Thoracic aorta (tissue), 2 donors: ENCODE measurements around the gene MEIS1. TPM values are rescaled to one million over a fixed set of nuclear protein-coding genes. Genes with fewer than 3 reads are reported as not detected.

Experiments
- ATAC-seq: fragments of 150-250 bp; one replicate; pipeline ENCODE4 v1.8.0; 2017; ENCODE audit warnings: low read depth; ENCODE audit not compliant: insufficient number of reproducible peaks, low FRiP score
- DNase-seq: peaks from one replicate; pipeline ENCODE4 v3.0.0-alpha.2; 2020; ENCODE audit warnings: low spot score
- H3K27ac ChIP-seq, 2 donors: fragments of 200-600 bp; sonication (generic); 1 replicate in 1 of 2; 2 replicates in 1 of 2; pipeline ENCODE4 v1.5.1; 2016; ENCODE audit warnings: mild to moderate bottlenecking in 2 of 2, moderate library complexity in 2 of 2
- H3K27me3 ChIP-seq: fragments of 200-600 bp; sonication (generic); replicated peaks from 2 replicates; pipeline ENCODE4 v1.6.0; 2016; ENCODE audit warnings: mild to moderate bottlenecking; ENCODE audit not compliant: insufficient read depth
- H3K36me3 ChIP-seq: fragments of 200-600 bp; sonication (generic); one replicate; pipeline ENCODE4 v1.5.1; 2016
- H3K4me1 ChIP-seq, 2 donors: fragments of 200-600 bp; sonication (generic); 1 replicate in 1 of 2; 2 replicates in 1 of 2; pipeline versions ENCODE4 v1.5.1 to v1.6.0; 2016; ENCODE audit warnings: low read depth in 2 of 2, mild to moderate bottlenecking in 1 of 2; ENCODE audit not compliant: control insufficient read depth in 1 of 2
- H3K4me3 ChIP-seq: fragments of 200-600 bp; sonication (generic); 2 replicates; pipeline ENCODE4 v1.5.1; 2016; ENCODE audit warnings: mild to moderate bottlenecking
- H3K9me3 ChIP-seq: fragments of 200-600 bp; sonication (generic); 2 replicates; pipeline ENCODE4 v1.5.1; 2016
- total RNA-seq, 2 donors: library from RNA; depleted of rRNA; stranded (reverse); fragments of >200 nt; gene quantifications; one replicate each; pipeline versions ENCODE4 v1.1.0 to v1.2.3, GENCODE V29; 2016
- TF ChIP-seq, protein P1 (sequence below): fragments of 200-600 bp; sonication (generic); IDR thresholded peaks from one replicate; pipeline ENCODE4 v1.5.1; 2019; ENCODE audit warnings: antibody characterized with exemption

MEIS1 gene
- total RNA-seq, 2 donors from 2014 or later, result 29.4 to 58.4 TPM

DNA sequence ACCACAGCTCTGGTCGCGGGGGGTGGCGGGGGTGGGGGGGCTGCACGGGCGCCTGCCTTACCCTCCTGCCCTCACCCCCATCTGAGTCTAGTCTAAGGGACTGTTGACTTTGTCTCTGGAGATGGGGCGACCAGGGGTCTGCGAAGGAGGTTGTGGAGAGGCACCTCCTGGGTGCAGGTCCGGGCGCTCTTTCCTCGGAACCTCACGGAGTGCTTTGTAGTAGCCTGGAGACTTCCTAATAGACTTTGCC is 141.3 kb downstream of the MEIS1 start:
- TF ChIP-seq, protein P1, sequence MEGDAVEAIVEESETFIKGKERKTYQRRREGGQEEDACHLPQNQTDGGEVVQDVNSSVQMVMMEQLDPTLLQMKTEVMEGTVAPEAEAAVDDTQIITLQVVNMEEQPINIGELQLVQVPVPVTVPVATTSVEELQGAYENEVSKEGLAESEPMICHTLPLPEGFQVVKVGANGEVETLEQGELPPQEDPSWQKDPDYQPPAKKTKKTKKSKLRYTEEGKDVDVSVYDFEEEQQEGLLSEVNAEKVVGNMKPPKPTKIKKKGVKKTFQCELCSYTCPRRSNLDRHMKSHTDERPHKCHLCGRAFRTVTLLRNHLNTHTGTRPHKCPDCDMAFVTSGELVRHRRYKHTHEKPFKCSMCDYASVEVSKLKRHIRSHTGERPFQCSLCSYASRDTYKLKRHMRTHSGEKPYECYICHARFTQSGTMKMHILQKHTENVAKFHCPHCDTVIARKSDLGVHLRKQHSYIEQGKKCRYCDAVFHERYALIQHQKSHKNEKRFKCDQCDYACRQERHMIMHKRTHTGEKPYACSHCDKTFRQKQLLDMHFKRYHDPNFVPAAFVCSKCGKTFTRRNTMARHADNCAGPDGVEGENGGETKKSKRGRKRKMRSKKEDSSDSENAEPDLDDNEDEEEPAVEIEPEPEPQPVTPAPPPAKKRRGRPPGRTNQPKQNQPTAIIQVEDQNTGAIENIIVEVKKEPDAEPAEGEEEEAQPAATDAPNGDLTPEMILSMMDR, result no peak
- Histone ChIP-seq H3K36me3 (peaks cover 5% of the 10 kb centered on the region), H3K27me3 (peaks cover 8% of the 10 kb centered on the region), H3K9me3 (no peaks in the 10 kb centered on the region), H3K4me3 (peak overlapping the region; percentile 74), H3K4me1 (peaks cover 21 to 34% of the 10 kb centered on the region in 2 donors), H3K27ac (peak overlapping the region; percentile 76 to 91)
- no peak for ATAC-seq
- no peak for DNase-seq

DNA sequence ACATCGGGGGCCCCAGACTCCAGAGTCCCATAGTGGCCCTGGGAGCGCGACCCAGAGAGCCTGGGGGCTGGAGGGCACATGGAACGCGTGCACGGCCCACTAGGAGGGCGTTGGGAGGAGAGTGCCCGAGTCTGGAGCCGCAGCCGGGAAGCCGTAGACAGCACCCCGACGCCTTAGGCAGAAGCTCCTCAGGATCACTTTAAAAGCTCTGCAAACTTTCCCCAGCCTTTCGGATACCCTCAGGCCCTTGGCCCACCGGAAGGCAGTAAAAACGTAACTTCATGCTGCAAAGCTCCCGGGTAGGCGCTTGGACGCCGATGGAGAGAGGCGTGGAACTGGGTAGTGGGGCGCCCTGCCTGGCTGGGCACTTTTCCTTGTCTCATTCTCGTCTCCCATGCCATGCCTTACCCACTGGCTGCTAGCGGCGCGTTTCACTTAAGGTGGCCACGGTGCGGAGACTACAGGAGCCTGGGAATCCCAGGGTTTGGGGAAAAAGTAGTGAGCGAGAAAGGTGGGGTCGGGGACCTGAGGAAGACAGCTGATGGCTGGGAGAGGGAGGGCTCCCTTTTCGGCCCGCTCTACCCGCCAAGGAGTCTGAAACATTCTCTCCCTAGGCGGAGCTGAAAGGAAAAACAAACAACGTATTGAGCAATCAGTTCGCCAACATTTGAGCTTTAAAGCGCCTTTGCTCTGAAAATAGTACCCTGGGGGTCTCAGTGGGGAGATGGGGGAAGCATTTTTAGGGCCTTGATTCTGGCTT is 141.8 kb downstream of the MEIS1 start:
- Histone ChIP-seq H3K4me1 (peaks cover 21 to 36% of the 10 kb centered on the region in 2 donors), H3K9me3 (no peaks in the 10 kb centered on the region), H3K36me3 (peaks cover 3% of the 10 kb centered on the region), H3K27ac (peak overlapping the region; percentile 76 to 91), H3K4me3 (peak overlapping the region; percentile 74), H3K27me3 (peaks cover 8% of the 10 kb centered on the region)
- ATAC-seq, result no peak
- no peak for DNase-seq
- TF ChIP-seq, protein P1, result no peak

DNA sequence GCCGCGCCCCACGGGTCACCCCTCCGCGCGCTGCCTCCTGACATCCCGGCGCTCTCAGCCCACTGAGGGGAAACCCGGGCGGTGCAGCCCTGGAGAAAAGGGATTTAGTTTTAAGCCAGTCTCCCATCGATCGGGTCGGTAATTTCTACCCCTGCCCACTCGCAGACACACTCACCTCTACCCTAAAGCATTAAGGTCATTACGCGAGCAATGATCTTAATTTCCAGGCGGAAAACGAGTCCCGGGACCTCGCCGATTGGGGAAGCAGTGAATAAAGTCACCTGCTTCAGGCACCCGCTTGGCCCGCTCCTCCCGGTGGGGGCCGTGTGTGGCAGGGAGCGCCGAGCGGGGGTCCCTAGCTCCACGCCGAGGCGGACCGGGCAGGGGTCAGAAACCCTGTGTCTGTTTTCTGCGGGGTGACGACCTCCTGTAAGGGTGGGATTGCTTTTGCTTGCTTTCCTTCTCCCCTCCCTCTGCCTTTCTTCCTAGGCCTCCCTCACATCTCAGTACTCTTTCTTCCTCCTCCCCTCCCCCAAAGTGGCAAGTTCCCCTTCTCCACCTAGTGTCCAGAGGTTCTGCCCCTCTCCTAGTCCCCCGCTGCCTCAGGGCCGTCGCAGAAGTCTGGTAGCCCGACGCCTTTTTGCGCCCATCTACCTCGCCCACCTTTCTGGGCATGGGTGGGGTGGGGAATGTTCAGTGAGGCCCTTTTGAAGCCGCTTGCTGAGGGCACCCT is 142.6 kb downstream of the MEIS1 start:
- no peak for DNase-seq
- TF ChIP-seq, protein P1, result no peak
- peaks cover 21 to 41% of the 10 kb centered on the region in 2 donors for H3K4me1 ChIP-seq

DNA sequence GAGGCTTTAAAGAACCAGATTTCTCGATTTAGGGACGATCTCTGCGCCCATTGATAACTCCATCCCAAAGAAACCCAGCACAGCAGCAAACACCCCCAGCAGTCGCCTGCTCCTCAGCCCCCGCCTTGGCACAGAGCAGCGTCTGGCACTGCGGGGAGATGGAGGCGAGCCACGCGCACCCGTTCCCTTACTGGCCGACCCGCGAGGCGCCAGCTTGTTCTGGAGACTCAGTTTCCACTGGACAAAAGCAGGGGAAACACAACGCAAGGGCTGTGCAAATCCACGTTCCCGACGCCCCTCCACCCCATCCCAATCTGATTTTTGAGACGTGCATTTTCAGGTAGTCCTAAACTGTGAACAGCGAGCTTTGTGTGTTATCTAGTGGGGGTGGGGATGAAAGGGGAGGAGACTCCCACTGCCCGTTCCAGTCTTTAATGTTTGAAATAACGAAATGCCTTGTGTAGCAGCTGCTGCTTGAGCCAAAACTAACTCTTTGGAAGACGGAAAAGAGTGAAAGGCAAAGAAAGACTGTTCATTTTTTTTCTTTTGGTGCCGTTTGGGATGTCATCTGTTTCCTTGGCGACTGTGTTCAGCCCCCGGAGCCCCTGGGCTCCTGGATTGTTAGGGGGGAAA is 143.2 kb downstream of the MEIS1 start:
- no peak for DNase-seq
- Histone ChIP-seq H3K4me1 (peaks cover 21 to 41% of the 10 kb centered on the region in 2 donors), H3K4me3 (peak overlapping the region; percentile 74), H3K36me3 (no peaks in the 10 kb centered on the region), H3K9me3 (no peaks in the 10 kb centered on the region), H3K27me3 (peaks cover 8% of the 10 kb centered on the region), H3K27ac (peak overlapping the region; percentile 76 to 91)
- ATAC-seq, result no peak
- TF ChIP-seq, protein P1, result no peak

More for the DNA sequence above, 142.6 kb downstream of the MEIS1 start:
- Histone ChIP-seq H3K4me3 (peak overlapping the region; percentile 74), H3K36me3 (no peaks in the 10 kb centered on the region), H3K27me3 (peaks cover 8% of the 10 kb centered on the region), H3K9me3 (no peaks in the 10 kb centered on the region), H3K27ac (peak overlapping the region; percentile 76 to 91)
- ATAC-seq, result no peak

DNA sequence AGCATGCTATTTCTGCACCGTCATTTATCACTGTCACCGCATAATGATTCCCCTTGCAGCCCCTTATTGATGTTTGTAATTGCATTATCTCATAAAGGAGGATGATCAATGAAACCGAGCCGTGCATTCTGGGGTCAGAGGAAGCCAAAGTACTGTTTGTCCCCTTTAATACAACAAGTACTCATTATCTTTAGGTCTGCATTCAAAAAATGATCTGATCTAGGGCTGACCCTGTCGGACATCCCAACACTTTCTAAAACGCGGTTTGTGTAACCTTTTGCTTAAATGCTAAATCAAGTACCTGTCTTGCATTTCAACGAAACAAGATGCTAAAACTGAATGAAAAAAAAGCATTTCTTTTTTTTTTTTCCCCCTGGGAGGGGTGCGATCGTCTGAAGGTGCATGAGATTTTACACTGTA is 143.8 kb downstream of the MEIS1 start:
- Histone ChIP-seq H3K4me1 (peaks cover 18 to 43% of the 10 kb centered on the region in 2 donors), H3K27me3 (peaks cover 8% of the 10 kb centered on the region)

More for the DNA sequence above, 143.8 kb downstream of the MEIS1 start:
- DNase-seq (no peak), ATAC-seq (no peak)
- no peaks in the 10 kb centered on the region for H3K36me3 ChIP-seq
- TF ChIP-seq, protein P1, result no peak
- peak overlapping the region; percentile 76 to 91 for H3K27ac ChIP-seq
- no peaks in the 10 kb centered on the region for H3K9me3 ChIP-seq
- peak overlapping the region; percentile 74 for H3K4me3 ChIP-seq
